ENCODE measurements around the gene ADGRA3.

Gene ADGRA3

DNA sequence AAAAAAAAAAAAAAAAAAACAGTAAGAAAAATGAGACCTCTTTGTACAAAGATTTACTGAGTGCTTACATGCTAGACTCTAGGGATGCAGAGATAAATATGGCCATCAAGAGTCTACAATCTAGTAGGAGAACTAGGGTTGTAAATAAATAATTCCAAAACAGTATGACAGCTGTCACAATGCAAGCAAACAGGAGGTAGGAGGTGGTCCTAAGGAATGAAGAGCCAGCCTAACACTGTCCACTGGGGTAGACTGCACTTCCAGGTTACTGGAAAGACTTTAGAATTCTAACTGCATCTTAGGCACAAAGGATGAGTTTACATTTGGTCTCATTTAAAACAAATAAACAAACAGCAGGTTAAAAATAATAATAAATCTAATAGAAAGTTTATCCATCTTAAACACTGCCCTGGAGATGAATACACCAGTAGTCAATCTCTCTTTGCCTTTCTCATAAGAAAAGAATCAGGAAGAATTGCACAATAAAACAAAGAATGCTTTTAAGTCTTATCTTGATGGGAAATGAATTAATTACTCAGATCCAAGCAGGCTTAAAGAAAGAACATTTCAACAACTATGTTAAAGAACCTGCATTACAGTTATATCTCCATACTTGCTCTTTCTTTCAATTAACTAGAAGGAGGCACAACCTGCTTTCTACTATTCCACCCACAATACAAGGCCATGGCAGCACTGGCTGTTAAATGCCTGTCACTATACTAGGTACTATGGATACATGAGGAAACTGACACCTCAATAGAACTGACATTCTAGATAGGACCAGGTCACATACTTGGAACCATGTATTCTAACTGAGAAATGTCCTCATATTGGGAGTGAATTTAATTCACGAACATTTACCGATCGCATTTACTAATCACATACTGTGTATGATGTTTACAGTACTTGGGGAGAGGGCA lies 12.7 kb downstream of the ADGRA3 start:
- TF ChIP-seq FOXP2 (optimal IDR thresholded peaks at IDR 0.05; ENCODE audit: borderline replicate concordance, extremely low read depth, extremely low read length, insufficient read depth) (no peak), POLR2AphosphoS5 (IDR thresholded peaks at IDR 0.05; ENCODE audit: low read depth, low read length) (no peak), TAF1 (IDR thresholded peaks at IDR 0.05; ENCODE audit: borderline replicate concordance, insufficient read depth, low read length) (no peak), SIN3A (IDR thresholded peaks at IDR 0.05; ENCODE audit: borderline replicate concordance, insufficient read depth, low read length) (no peak), REST (IDR thresholded peaks at IDR 0.05; ENCODE audit: insufficient read depth in 1 of 2, low read depth in 2 of 2, low read length in 2 of 2) (no peak)

DNA sequence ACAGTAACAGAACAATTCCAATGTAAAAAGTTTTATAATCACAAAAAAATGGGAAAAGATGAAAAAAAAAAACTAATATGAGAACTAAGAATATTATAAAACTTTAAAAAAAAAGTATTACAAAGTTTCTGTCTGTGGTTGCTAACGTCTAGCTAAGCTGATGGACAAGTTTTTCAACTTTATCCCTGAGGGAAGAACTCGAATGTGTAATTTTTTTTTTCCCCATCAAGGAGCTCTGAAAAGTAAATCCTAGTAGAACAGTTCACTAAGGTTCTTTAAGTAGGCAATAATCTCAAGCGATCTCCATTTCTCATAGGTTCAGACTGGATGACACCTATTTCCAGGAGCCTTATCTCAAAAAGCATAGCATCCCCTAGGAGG lies 14.2 kb downstream of the ADGRA3 start:
- TF ChIP-seq POLR2AphosphoS5 (IDR thresholded peaks at IDR 0.05; ENCODE audit: low read depth, low read length) (no peak), TAF1 (IDR thresholded peaks at IDR 0.05; ENCODE audit: borderline replicate concordance, insufficient read depth, low read length) (no peak)

- TF ChIP-seq REST (IDR thresholded peaks at IDR 0.05; ENCODE audit: insufficient read depth in 1 of 2, low read depth in 2 of 2, low read length in 2 of 2): no peak
- TF ChIP-seq FOXP2 (optimal IDR thresholded peaks at IDR 0.05; ENCODE audit: borderline replicate concordance, extremely low read depth, extremely low read length, insufficient read depth): no peak
- no peak for TF ChIP-seq TAF1 (IDR thresholded peaks at IDR 0.05; ENCODE audit: borderline replicate concordance, insufficient read depth, low read length)
- no peak for TF ChIP-seq SIN3A (IDR thresholded peaks at IDR 0.05; ENCODE audit: borderline replicate concordance, insufficient read depth, low read length)
- no peak for TF ChIP-seq POLR2AphosphoS5 (IDR thresholded peaks at IDR 0.05; ENCODE audit: low read depth, low read length)
Observed at GRCh38 chr4:22500831-22501714, 14.8 kb downstream of the ADGRA3 start.

- no peak for TF ChIP-seq TAF1 (IDR thresholded peaks at IDR 0.05; ENCODE audit: borderline replicate concordance, insufficient read depth, low read length)
- no peak for TF ChIP-seq FOXP2 (optimal IDR thresholded peaks at IDR 0.05; ENCODE audit: borderline replicate concordance, extremely low read depth, extremely low read length, insufficient read depth)
- no peak for TF ChIP-seq REST (IDR thresholded peaks at IDR 0.05; ENCODE audit: insufficient read depth in 1 of 2, low read depth in 2 of 2, low read length in 2 of 2)
- no peak for TF ChIP-seq POLR2AphosphoS5 (IDR thresholded peaks at IDR 0.05; ENCODE audit: low read depth, low read length)
- TF ChIP-seq SIN3A (IDR thresholded peaks at IDR 0.05; ENCODE audit: borderline replicate concordance, insufficient read depth, low read length): no peak
Observed at GRCh38 chr4:22500128-22500611, 15.7 kb downstream of the ADGRA3 start.

DNA sequence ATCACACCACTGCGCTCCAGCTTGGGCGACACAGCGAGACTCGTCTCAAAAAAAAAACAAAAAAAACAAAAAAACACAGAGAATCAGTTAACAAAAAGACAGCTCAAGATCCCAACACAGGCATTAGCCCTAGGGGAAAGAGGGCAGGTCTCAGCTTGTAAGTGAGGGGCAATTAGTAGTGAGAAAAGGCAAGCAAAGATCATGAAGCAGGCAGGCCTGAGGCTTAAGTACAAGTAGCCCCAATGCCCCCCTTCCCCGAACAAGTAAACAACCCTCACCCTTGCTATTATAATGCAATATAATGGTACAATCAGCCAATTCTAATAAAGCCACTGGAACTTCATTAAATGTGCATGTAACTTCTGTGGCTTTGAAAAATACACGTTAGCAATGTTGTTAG lies 17.0 kb downstream of the ADGRA3 start:
- TF ChIP-seq FOXP2 (optimal IDR thresholded peaks at IDR 0.05; ENCODE audit: borderline replicate concordance, extremely low read depth, extremely low read length, insufficient read depth) (no peak), SIN3A (IDR thresholded peaks at IDR 0.05; ENCODE audit: borderline replicate concordance, insufficient read depth, low read length) (no peak), TAF1 (IDR thresholded peaks at IDR 0.05; ENCODE audit: borderline replicate concordance, insufficient read depth, low read length) (no peak), POLR2AphosphoS5 (IDR thresholded peaks at IDR 0.05; ENCODE audit: low read depth, low read length) (no peak), REST (IDR thresholded peaks at IDR 0.05; ENCODE audit: insufficient read depth in 1 of 2, low read depth in 2 of 2, low read length in 2 of 2) (no peak)
